IPS-18c (cell line): ENCODE data around the gene SLC4A4.
"Not testable (repeated sequence)": the region's sequence is repeated elsewhere in the genome, so short reads cannot be mapped to it uniquely, and the experiment has no call there.

Experiments
- H3K4me3 ChIP-seq: 2 replicates; pipeline ENCODE4 v1.7.0; 2013; ENCODE audit warnings: low read depth, mild to moderate bottlenecking, low read length, moderate library complexity; ENCODE audit not compliant: insufficient read depth
- H3K9me3 ChIP-seq: one replicate; pipeline ENCODE4 v1.6.1; 2013; ENCODE audit warnings: mild to moderate bottlenecking, low read length, moderate library complexity; ENCODE audit not compliant: control insufficient read depth, insufficient read depth

SLC4A4 gene

DNA sequence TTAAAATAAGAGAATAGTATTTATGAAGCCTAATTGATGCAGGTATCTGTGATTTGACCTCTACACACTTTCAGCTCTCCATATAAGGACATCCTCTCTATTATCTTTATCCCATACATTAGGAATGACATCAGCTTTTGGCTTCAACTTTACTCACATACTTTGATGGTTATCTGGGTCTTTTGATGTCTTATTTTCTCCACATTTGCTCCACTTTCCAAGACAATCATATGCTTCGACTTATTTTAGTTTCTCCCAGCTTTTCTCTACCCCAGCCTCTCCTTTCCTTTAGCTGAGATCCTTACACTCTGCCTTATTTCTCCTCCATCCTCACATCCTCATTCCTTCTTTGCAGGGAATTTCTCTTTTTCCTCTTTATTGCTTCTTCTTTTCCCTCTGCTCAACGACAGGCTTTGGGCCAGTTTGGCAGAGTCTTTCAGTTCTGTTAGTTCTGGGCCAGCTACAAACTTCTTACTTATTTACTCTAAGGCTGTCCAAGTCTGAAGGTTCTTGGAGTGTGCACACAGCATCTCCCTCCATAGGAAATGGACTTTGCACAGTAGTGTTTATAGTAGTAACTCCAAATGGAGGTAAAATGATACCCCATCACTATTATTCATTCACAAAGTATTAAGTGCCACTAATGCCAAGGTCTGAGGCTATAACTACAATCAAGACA, 50.5 kb downstream of the SLC4A4 start:
- Histone ChIP-seq H3K4me3 (no peak overlapping the region), H3K9me3 (no peaks in the 10 kb centered on the region)

DNA sequence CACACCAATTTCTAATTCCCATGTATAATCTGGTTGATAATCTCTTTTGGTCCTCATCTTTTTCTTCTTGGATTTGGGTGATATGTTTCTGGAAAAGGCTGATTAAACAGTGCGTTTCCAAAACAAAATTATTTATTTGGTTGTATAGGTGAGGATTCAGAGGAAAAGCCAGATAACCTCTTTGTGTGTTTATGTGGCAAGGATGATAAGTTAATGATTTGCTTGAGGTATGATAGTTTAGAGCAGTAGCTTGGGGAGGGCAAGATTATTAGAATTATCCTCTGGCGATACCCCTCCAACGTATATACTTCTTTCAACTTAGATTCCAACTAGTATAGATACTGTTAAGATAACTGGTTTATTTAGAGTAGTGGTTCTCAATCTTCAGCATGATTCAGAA, 53.3 kb downstream of the SLC4A4 start:
- no peak overlapping the region for H3K4me3 ChIP-seq

DNA sequence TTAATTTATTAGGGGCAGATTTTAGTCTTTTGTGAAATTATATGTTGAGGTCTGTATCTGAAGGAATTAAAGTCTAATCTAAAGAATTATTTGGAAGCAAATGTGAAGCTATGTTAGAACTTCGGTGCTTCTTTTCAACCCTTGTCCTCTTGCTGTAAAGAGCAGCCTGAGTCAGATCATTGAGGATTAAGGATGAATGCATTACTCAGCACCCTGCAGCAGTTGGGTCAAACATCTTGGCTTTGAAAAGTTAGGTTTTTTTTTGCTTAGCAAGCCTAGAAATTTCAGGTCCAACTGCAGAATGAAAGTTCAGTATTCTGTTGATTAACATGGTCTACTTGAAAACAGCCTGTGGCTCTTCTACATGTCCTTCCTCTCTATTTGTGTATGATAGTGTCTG, 57.6 kb downstream of the SLC4A4 start:
- H3K9me3 ChIP-seq: no peaks in the 10 kb centered on the region
- no peak overlapping the region for H3K4me3 ChIP-seq

More for the DNA sequence above, 53.3 kb downstream of the SLC4A4 start:
- H3K9me3 ChIP-seq: no peaks in the 10 kb centered on the region

DNA sequence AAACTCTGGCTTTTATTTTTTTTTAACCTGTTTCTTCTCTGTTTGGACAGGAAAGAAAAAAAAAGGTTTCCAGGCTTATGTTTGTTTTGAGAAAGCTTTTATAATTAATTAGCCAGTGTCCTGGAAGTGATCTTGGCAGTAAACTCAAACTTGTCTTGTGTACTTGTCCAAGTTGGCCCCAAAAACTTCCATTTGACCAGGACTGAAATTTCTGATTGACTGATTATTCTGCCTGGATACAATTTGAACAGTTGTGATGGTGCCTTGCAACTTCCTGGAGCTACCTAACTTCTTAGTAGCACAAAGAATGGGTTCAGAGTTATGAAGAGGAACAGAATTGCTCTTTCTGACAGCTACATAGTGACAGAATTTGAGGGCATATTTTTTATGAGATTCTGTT, 62.0 kb downstream of the SLC4A4 start:
- Histone ChIP-seq H3K9me3 (no peaks in the 10 kb centered on the region), H3K4me3 (no peak overlapping the region)

DNA sequence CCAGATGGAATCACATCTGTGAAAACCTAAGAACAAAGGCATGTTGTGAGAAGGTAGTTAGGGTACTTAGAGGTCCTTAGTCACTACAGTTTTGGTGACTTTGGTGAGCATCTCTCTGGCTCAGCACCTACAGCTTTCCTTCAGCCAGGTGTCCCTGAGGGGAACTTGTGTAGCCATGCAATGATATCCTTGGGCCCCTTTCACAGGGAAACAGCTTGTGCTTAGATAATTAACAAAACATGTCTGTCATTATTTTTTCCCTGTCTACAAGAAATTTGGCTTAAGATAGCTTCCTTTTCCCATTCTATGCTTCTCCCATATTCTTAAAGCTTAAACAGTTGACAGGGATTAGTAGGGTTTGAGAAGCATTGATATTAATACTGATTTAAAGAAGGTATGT, 63.8 kb downstream of the SLC4A4 start:
- Histone ChIP-seq H3K4me3 (no peak overlapping the region), H3K9me3 (no peaks in the 10 kb centered on the region)

DNA sequence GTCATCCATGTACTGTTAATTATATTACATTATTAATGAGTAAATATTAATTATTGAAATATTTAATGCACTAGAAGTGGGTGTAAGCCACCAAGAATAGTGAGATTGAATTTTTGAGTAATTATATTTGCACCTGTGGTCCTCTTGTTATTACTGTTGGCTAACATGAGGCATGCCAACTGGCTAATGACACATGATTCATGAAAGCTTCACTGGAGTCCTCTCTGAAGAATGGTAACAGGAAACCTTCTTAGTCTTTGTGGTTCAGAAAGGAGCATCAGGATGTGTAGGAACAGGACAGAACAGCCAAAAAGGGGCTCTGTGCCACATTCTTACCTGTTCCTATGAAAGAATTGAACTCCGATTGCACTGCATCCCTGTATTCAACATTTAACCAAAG, 65.2 kb downstream of the SLC4A4 start:
- Histone ChIP-seq H3K4me3 (no peak overlapping the region), H3K9me3 (peaks cover 1% of the 10 kb centered on the region)

DNA sequence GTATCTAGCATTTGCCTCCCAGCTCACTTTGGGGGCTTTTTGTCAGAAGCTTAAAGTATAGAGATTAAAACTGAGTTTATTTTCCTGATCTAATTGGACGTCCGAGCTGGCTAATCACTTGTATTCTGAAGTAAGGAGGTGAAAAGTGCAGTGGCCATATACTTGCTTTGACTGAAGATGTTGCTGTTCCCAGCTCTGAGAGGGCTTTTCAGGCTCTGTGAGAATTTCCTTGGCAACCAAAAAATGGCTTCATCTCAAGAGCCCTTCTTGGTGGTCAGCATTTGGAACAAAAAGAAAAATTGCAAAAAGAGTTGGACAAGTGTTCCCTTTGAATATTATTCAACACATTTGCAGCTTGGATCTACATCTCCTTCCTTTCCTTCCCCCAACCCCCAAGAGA, 67.0 kb downstream of the SLC4A4 start:
- no peak overlapping the region for H3K4me3 ChIP-seq
- H3K9me3 ChIP-seq: peaks cover 7% of the 10 kb centered on the region

DNA sequence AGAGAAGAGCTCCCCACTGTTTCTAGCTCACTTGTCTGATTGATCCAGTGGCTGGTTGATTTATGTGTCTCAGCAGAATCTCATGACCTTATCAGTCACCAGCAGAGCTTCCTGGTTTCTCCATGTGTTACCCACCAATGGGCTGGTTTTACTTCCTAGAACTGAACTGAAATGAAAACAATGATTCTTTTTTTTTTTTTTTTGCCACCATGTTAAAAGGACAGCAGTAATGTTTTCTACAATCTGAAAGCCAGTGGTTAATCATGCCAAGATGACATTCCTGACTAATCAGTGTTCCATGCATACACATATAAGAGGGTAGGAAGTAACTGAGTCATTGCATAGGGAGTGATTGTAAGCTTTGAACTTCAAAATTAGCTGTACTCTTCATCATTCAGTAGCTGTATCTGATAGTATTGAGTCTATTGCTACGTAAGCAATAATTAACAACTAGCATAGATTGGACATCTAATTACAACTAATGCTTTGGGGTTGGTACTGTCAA, 67.7 kb downstream of the SLC4A4 start:
- H3K4me3 ChIP-seq: no peak overlapping the region

DNA sequence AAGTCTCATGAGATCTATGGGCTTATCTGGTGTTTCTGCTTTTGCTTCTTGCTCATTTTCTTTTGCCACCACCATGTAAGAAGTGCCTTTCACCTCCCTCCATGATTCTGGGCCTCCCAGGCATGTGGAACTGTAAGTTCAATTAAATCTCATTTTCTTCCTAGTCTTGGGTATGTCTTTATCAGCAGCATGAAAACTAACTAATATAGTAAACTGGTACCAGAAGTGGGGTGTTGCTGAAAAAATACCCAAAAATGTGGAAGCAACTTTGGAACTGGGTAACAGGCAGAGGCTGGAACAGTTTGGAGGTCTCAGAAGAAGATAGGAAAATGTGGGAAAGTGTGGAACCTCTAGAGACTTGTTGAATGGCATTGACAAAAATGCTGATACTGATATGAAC, 70.1 kb downstream of the SLC4A4 start:
- not testable (repeated sequence) for H3K4me3 ChIP-seq, H3K9me3 ChIP-seq

More for the DNA sequence above, 67.7 kb downstream of the SLC4A4 start:
- H3K9me3 ChIP-seq: peaks cover 7% of the 10 kb centered on the region

DNA sequence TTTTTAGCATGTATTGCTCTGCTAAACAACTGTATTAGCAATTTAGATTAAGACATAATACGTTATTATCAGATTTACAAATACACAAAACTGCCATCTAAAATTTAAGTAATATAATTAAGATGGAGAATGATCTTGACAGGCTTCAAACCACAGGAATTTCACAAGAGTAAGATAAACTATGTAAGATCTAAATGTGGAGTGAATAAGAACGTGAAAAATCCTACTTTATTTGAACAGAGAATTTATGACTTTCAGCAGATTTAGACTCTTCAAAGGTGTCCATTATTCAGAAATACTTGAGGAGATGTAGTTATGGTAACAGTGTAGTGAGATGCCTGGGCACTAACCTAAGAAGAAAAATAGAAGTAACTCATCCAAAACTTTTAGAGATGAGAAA, 73.2 kb downstream of the SLC4A4 start:
- Histone ChIP-seq H3K9me3 (peaks cover 7% of the 10 kb centered on the region), H3K4me3 (no peak overlapping the region)

DNA sequence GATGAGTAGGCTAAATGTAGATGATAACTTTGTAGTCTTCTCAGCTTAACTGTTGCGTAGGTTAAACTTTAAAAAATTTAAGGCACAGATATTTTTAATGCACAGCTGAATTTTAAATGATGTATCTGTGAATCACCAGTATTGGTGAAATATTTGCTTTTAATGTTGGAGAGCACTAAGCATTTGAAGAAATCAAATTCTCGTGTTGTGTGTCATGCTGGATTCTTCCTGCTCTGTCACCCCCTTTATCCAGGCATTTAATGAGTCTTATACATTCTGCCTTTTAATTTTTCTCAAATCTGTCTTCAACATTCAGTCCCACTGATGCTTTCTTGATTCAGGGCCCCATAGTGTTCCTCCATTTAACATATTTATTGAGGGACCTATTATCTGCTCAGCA, 76.7 kb downstream of the SLC4A4 start:
- H3K9me3 ChIP-seq: peaks cover 4% of the 10 kb centered on the region
- no peak overlapping the region for H3K4me3 ChIP-seq

DNA sequence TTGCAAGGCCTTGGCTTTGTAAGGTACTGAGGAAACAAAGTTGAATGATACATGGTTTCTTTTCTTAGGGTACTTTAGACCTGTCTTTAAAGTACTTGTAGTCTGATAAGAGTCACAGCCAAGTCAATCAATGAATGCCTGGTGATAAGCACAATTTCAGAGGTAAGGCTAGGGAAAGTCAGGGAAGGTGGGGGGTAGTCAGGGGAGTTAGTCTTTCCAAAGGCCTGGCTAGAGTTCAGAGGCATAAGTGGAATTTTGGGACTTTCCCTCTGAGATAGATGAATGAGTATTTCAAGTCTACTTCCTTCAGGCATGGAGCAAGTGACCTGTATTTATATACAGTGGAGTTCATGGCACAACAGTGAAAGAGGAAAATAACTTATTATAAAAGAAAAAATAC, 78.3 kb downstream of the SLC4A4 start:
- Histone ChIP-seq H3K4me3 (no peak overlapping the region), H3K9me3 (peaks cover 4% of the 10 kb centered on the region)

DNA sequence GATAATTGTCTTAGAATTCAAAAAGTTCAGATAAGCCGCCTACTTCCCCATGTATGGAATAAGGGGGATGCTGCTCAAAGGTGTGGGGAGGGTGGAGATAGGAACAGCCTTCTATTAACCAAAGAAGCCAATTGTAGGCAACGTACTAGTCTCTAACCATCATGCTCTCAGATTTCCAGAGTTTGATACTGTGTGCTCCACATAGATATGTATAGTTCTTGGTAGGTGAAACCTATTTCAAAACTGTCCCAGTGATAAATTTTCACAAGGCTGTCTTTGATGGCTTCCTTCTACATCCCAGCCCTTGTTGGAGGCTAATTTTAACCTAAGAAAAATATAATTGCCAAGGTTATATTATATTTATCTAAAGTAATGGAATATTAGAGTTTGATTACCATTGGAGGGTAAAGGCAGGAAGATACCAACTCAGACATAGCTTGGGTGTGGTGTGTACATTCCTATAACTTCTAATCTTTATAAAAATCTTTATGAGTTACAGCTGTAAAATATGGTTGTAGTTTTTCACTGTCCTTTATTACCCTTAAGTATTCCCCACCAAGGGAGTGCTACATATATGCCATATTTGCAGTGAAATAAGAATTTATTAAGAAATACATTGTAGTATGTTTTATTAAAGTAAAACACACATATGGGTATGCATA, 87.7 kb downstream of the SLC4A4 start:
- H3K4me3 ChIP-seq: no peak overlapping the region

DNA sequence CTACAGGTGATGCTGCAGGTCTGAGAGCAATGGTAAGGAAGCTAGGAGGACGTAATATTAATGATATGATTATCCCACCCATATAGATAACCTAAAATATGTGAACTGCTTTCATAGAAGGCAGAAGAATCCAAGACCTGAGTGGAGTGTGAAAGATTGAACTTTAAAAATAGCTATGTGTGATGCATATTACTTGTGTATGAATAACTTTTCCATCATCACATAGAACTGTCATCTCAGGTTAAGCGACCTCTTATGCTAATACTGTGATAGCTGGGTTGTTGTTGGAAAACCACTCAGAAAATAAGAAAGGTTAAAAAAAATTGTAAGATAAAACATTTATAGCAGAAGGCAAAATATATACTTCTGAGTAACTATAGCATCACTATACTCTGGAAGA, 90.3 kb downstream of the SLC4A4 start:
- no peaks in the 10 kb centered on the region for H3K9me3 ChIP-seq
- H3K4me3 ChIP-seq: no peak overlapping the region

More for the DNA sequence above, 87.7 kb downstream of the SLC4A4 start:
- no peaks in the 10 kb centered on the region for H3K9me3 ChIP-seq

DNA sequence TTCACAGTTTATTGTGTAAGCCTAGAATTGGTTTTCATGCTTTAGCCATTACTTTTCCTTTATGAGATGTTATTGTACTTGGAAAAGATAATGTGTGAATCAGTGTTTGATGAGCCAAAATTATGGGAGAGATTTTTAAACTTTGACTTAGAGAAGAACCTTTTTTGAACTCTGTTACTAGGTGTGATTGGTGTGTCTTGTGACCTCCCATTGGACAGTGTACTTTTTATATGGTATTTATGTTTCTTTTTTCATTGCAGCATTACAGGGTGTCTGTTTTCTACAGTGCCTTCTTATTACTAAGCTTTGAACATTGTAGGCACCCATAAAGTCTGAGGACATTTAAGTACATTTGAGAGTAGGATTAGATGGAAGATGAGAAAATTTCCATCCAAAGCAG, 91.1 kb downstream of the SLC4A4 start:
- Histone ChIP-seq H3K4me3 (no peak overlapping the region), H3K9me3 (no peaks in the 10 kb centered on the region)

DNA sequence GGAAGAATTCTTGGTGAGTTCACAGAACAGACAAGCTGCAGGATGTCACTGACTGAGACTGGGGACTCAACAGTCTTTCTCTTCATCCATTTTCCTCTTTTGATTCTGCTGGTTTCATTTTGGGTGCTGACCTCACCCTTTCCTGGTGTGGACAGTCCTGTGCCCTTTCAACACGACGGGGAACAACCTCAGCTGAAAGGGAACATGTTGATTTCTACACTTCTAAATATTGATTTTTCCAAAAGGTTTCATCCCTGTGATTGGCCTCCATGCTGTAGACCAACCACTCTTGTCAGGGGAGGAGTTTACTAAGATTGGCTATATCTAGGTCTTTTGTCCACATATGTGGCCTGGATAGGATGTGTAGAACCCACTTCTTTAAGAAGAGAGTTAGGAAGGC, 91.8 kb downstream of the SLC4A4 start:
- Histone ChIP-seq H3K4me3 (no peak overlapping the region), H3K9me3 (no peaks in the 10 kb centered on the region)

DNA sequence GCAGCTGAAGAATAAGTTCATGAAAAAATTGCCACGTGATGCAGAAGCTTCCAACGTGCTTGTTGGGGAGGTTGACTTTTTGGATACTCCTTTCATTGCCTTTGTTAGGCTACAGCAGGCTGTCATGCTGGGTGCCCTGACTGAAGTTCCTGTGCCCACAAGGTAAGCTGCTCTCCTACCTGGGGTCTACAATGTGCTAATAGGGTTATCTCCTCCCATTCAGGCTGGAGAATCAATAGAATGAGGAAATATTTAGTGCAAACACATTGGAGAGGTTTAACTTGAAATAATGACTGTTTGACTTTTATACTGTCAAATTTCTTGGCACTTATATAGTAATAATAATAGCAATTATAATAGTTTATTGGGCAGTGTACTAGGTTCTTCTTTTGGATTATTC, 101.8 kb downstream of the SLC4A4 start:
- H3K9me3 ChIP-seq: peaks cover 2% of the 10 kb centered on the region
- H3K4me3 ChIP-seq: no peak overlapping the region
